Activated T-cell treated with anti-CD3 and anti-CD28 coated beads, Interleukin-2, amount 50 U/mL, for 24 hours (primary cell): ENCODE results near the gene GRM7.

Source experiments
- DNase-seq: peaks from one replicate; pipeline ENCODE4 v3.0.0-alpha.2; 2020
- H3K27ac Mint-ChIP-seq: 2 replicates; pipeline ENCODE4 v1.8.0; 2020; ENCODE audit warnings: mild to moderate bottlenecking, mixed read lengths
- H3K27me3 Mint-ChIP-seq: 2 replicates; pipeline ENCODE4 v1.8.0; 2020; ENCODE audit warnings: mixed read lengths
- H3K36me3 Mint-ChIP-seq: 2 replicates; pipeline ENCODE4 v1.8.0; 2020; ENCODE audit warnings: low read depth, mixed read lengths
- H3K4me1 Mint-ChIP-seq: 2 replicates; pipeline ENCODE4 v1.8.0; 2020; ENCODE audit warnings: low read depth, mixed read lengths
- H3K4me3 Mint-ChIP-seq: 2 replicates; pipeline ENCODE4 v1.8.0; 2020; ENCODE audit warnings: mild to moderate bottlenecking, moderate library complexity, mixed read lengths
- H3K9me3 Mint-ChIP-seq: 2 replicates; pipeline ENCODE4 v1.8.0; 2020; ENCODE audit warnings: mixed read lengths

Gene GRM7

GRCh38 chr3:7503431-7503830 is 642.5 kb downstream of the GRM7 start:
- H3K9me3 Mint-ChIP-seq, result peaks cover 8% of the 10 kb centered on the region
- no peaks in the 10 kb centered on the region for H3K4me1 Mint-ChIP-seq
- no peak for DNase-seq
- no peak overlapping the region for H3K27ac Mint-ChIP-seq
- H3K27me3 Mint-ChIP-seq, result no peaks in the 10 kb centered on the region
- no peaks in the 10 kb centered on the region for H3K36me3 Mint-ChIP-seq
- H3K4me3 Mint-ChIP-seq, result no peak overlapping the region

DNA sequence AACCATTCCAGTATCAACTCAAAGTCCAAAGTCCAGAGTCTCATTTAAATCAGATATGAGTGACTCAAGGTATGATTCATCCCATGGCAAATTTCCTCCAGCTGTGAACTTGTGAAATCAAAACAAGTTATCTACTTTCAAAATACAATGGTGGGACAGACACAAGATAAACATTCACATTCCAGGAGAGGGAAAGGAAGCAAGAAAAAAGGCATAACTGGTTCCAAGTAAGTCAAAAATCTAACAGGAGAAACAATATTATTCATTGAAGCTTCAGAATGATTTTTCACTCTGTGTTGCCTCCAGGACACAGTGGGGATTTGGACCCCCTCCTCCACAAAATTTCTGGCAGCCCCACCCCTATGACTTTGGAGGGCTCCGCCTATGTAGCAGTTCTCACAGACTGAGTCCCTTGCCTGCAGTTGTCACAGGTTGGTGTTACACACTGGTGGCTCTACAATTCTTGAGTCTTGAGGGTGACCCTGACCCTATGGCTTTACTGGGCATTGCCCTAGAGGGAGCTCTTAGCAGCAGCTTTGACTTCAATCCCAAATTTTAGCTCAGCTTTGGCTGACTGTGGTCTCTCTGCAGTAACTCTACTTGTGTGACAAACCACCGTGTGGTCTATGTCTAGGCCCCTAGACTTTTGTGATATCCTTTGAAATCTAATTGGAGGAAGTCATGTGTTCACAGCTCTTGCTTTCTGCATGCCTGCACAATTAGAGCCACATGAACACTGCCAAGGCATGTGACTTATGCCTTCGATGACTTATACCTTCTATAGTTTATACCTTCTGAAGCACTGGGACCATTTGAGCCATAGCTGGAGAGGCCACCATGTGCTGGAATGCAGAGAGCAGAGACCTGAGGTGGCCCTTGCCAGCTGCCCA is 644.2 kb downstream of the GRM7 start:
- Mint-ChIP-seq H3K4me1 (no peaks in the 10 kb centered on the region), H3K9me3 (peaks cover 8% of the 10 kb centered on the region), H3K36me3 (no peaks in the 10 kb centered on the region), H3K27me3 (peaks cover 2% of the 10 kb centered on the region), H3K4me3 (no peak overlapping the region), H3K27ac (no peak overlapping the region)
- no peak for DNase-seq

- Mint-ChIP-seq H3K4me1 (no peaks in the 10 kb centered on the region), H3K9me3 (peaks cover 8% of the 10 kb centered on the region), H3K27me3 (peaks cover 5% of the 10 kb centered on the region), H3K27ac (no peak overlapping the region), H3K4me3 (no peak overlapping the region), H3K36me3 (no peaks in the 10 kb centered on the region)
- DNase-seq, result no peak
These were observed 645.8 kb downstream of the GRM7 start for GRCh38 chr3:7506606-7507180.

DNA sequence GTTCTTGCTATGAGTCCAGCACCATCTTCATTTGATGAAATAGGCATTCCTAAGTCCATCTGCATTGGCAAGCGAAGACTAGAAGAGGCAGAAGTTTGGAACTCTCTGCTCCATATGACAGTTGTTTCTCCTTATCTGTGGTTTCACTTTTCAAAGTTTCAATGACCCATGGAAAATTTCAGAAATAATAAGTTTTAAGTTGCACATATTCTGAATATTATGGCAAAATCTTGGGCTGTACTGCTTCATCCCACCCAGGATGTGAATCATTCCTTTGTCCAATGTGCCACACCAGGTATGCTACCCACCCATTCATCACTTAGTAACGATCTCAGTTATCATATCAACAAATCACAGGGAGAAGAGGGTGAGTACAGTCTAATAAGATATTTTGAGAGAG is 647.9 kb downstream of the GRM7 start:
- Mint-ChIP-seq H3K4me1 (no peaks in the 10 kb centered on the region), H3K4me3 (no peak overlapping the region), H3K27me3 (peaks cover 5% of the 10 kb centered on the region), H3K36me3 (no peaks in the 10 kb centered on the region), H3K27ac (no peak overlapping the region), H3K9me3 (peaks cover 7% of the 10 kb centered on the region)
- DNase-seq, result no peak

GRCh38 chr3:7512048-7512447 is 651.1 kb downstream of the GRM7 start:
- H3K9me3 Mint-ChIP-seq, result no peaks in the 10 kb centered on the region
- H3K4me3 Mint-ChIP-seq, result no peak overlapping the region
- H3K36me3 Mint-ChIP-seq, result no peaks in the 10 kb centered on the region
- DNase-seq, result no peak
- H3K4me1 Mint-ChIP-seq, result no peaks in the 10 kb centered on the region
- H3K27ac Mint-ChIP-seq, result no peak overlapping the region
- H3K27me3 Mint-ChIP-seq, result peaks cover 5% of the 10 kb centered on the region

DNA sequence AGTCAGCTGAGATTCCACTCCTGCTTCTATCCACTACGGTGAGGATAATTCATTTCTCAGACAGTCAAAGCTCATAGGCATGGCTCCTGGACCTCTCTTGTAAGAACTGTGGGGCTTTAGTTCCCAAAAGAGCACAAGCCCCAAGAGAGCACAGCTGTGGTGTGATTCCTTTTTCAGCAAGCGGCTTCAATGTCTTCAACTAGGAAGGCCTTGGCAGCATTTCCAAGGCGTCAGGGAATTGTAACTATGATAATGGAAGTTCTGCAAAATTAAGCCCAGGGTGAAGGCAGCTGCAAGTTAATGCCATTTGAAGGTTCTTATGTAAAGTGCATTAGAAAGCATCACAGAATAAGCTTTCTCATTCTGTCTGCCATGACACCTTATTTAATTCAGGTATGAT is 657.1 kb downstream of the GRM7 start:
- no peak overlapping the region for H3K4me3 Mint-ChIP-seq
- no peaks in the 10 kb centered on the region for H3K9me3 Mint-ChIP-seq
- H3K36me3 Mint-ChIP-seq, result no peaks in the 10 kb centered on the region
- no peak for DNase-seq
- no peak overlapping the region for H3K27ac Mint-ChIP-seq
- no peaks in the 10 kb centered on the region for H3K27me3 Mint-ChIP-seq
- no peaks in the 10 kb centered on the region for H3K4me1 Mint-ChIP-seq

DNA sequence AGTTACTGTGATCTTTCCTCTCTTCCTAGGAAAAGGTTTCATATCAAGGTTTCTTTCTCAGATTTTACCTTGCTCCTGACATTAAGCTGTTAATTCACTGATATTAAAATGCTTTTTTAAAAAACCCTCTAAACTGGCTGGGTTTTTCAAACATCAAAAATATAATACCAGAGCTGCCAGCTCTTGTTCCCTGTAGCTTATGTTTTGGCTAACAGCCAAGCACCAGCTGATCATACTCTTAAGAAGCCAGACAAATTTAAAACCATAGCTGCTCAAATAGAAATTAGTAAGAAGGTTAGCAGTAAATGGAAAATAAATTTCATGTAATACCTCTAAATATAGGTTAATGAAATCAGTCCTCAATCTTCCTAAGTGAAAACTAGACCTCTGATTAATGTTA is 657.5 kb downstream of the GRM7 start:
- H3K27ac Mint-ChIP-seq, result no peak overlapping the region
- no peaks in the 10 kb centered on the region for H3K4me1 Mint-ChIP-seq
- no peak for DNase-seq
- no peak overlapping the region for H3K4me3 Mint-ChIP-seq
- no peaks in the 10 kb centered on the region for H3K27me3 Mint-ChIP-seq
- peaks cover 3% of the 10 kb centered on the region for H3K9me3 Mint-ChIP-seq
- no peaks in the 10 kb centered on the region for H3K36me3 Mint-ChIP-seq

DNA sequence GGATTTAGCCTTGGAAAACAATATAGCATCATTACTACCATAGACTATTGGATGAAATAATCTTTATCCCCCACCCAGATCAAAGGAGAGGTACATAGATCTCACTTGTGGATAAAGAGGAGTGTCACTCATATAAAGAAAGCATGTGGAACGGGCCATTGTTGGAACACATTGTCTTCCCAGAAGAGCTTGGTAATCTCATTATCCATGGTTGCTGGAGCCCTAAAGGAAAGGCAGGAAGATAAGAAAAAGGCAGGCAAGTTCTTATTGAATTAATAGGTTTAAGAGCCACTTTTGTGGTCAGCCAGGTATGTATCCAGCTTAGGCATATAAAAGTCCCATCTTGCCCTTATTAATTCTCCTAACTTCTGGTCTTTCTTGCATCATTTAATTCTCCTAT is 659.1 kb downstream of the GRM7 start:
- H3K4me1 Mint-ChIP-seq, result no peaks in the 10 kb centered on the region
- H3K36me3 Mint-ChIP-seq, result no peaks in the 10 kb centered on the region
- peaks cover 4% of the 10 kb centered on the region for H3K9me3 Mint-ChIP-seq
- H3K27ac Mint-ChIP-seq, result no peak overlapping the region
- no peaks in the 10 kb centered on the region for H3K27me3 Mint-ChIP-seq
- no peak overlapping the region for H3K4me3 Mint-ChIP-seq
- DNase-seq, result no peak

- Mint-ChIP-seq H3K4me1 (no peaks in the 10 kb centered on the region), H3K36me3 (no peaks in the 10 kb centered on the region), H3K4me3 (no peak overlapping the region), H3K27ac (no peak overlapping the region), H3K27me3 (no peaks in the 10 kb centered on the region), H3K9me3 (peaks cover 5% of the 10 kb centered on the region)
- no peak for DNase-seq
These were observed 659.7 kb downstream of the GRM7 start for GRCh38 chr3:7520593-7520992.

DNA sequence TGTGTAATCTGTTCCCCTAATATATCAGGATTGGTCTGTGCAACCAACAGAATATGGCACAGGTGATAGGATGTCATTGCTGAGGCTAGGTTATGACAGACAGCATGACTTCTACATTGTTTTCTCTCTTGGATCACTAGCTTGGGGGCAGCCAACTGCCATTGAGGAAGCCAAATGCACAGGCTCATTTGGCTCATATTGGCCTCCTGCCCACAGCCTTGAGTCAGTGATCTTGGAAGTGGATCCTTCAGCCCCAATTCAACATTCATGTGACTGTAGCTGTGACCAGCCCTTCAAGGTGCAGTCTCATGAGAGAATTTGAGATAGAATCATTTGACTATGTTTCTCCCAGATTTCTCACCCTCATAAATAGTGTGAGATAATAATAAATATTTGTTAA is 675.6 kb downstream of the GRM7 start:
- Mint-ChIP-seq H3K4me3 (no peak overlapping the region), H3K27me3 (peaks cover 5% of the 10 kb centered on the region), H3K27ac (no peak overlapping the region), H3K4me1 (no peaks in the 10 kb centered on the region), H3K36me3 (no peaks in the 10 kb centered on the region), H3K9me3 (no peaks in the 10 kb centered on the region)
- no peak for DNase-seq

- Mint-ChIP-seq H3K27ac (no peak overlapping the region), H3K4me3 (no peak overlapping the region), H3K4me1 (no peaks in the 10 kb centered on the region), H3K36me3 (no peaks in the 10 kb centered on the region), H3K27me3 (peaks cover 5% of the 10 kb centered on the region), H3K9me3 (no peaks in the 10 kb centered on the region)
- DNase-seq, result no peak
These were observed 676.0 kb downstream of the GRM7 start for GRCh38 chr3:7536921-7537320.

DNA sequence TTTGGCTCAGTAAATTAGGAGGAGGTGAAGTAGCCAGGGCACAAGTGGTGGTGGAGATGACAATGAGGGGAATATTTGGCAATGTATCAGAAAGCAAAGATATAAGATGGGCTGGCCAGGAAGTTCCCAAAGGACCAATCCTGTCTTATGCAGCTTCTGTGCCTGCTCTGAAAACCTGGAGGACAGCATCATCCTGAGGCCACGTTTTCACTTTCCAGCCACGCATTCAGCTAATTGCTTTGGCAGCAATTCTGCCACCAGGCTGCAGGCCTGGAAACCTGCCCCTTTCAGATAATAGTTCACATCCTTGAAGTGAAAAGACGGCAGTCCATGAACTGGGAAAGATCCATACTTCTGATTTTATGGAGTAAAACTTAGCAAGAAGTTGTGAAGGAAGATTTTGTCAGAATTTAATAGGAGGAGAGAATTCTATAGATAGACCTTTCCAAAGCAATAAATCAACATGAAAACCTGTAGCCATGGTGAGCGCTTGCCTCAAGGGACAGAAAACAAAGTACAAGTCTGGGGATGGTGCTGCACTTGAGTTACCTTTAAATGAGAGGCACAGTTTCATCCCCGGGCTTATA is 682.5 kb downstream of the GRM7 start:
- DNase-seq, result no peak
- Mint-ChIP-seq H3K27ac (no peak overlapping the region), H3K9me3 (no peaks in the 10 kb centered on the region), H3K36me3 (no peaks in the 10 kb centered on the region), H3K4me1 (no peaks in the 10 kb centered on the region), H3K4me3 (no peak overlapping the region), H3K27me3 (no peaks in the 10 kb centered on the region)

- no peak for DNase-seq
- H3K27me3 Mint-ChIP-seq, result no peaks in the 10 kb centered on the region
- no peaks in the 10 kb centered on the region for H3K4me1 Mint-ChIP-seq
- no peaks in the 10 kb centered on the region for H3K9me3 Mint-ChIP-seq
- no peak overlapping the region for H3K4me3 Mint-ChIP-seq
- H3K27ac Mint-ChIP-seq, result no peak overlapping the region
- no peaks in the 10 kb centered on the region for H3K36me3 Mint-ChIP-seq
These were observed 684.4 kb downstream of the GRM7 start for GRCh38 chr3:7545334-7545733.

- H3K9me3 Mint-ChIP-seq, result no peaks in the 10 kb centered on the region
- no peak overlapping the region for H3K4me3 Mint-ChIP-seq
- no peaks in the 10 kb centered on the region for H3K4me1 Mint-ChIP-seq
These were observed 685.3 kb downstream of the GRM7 start for GRCh38 chr3:7546253-7546652.

DNA sequence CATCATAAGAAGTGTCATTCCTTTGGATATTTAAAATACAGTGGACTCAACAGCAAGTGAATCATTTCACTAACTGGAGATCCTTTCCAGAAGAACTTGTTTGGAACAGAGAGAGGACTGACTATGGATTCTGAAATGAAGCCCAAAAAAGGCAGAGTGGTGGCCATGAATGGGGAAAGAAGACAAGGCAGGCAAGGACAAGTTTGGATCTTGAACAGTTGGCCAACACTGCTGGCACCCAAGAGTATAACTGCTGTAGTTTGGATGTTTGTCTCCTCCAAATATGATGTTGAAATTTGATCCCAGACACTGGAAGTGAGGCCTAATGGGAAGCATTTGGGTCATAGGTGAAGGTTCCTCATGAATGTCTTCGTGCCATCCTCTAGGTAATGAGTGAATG is 686.9 kb downstream of the GRM7 start:
- DNase-seq, result no peak
- no peak overlapping the region for H3K27ac Mint-ChIP-seq

More at GRCh38 chr3:7546253-7546652, 685.3 kb downstream of the GRM7 start:
- Mint-ChIP-seq H3K27me3 (no peaks in the 10 kb centered on the region), H3K36me3 (no peaks in the 10 kb centered on the region), H3K27ac (no peak overlapping the region)
- DNase-seq, result no peak

More for the DNA sequence above, 686.9 kb downstream of the GRM7 start:
- no peaks in the 10 kb centered on the region for H3K36me3 Mint-ChIP-seq
- H3K4me3 Mint-ChIP-seq, result no peak overlapping the region
- H3K27me3 Mint-ChIP-seq, result no peaks in the 10 kb centered on the region
- peaks cover 1% of the 10 kb centered on the region for H3K9me3 Mint-ChIP-seq
- H3K4me1 Mint-ChIP-seq, result no peaks in the 10 kb centered on the region
